ENCODE measurements around the gene ADAMTSL2.

ADAMTSL2 gene

GRCh38 chr9:133502112-133502511 lies 32.4 kb upstream of the ADAMTSL2 start:
- no peak for DNase-seq

GRCh38 chr9:133505186-133505830 lies 29.2 kb upstream of the ADAMTSL2 start:
- no peak for DNase-seq

- DNase-seq: peak; percentile 83
Observed at GRCh38 chr9:133505901-133506652, 28.4 kb upstream of the ADAMTSL2 start.

- DNase-seq: peak; percentile 78
Observed at GRCh38 chr9:133506653-133507038, 27.9 kb upstream of the ADAMTSL2 start.

- no peak for DNase-seq
Observed at GRCh38 chr9:133507246-133507965, 27.1 kb upstream of the ADAMTSL2 start.

- no peak for DNase-seq
Observed at GRCh38 chr9:133508046-133508445, 26.5 kb upstream of the ADAMTSL2 start.

GRCh38 chr9:133509179-133510083 lies 25.1 kb upstream of the ADAMTSL2 start:
- DNase-seq: peak; percentile 75

- peak; percentile 53 for DNase-seq
Observed at GRCh38 chr9:133510926-133511505, 23.5 kb upstream of the ADAMTSL2 start.

- DNase-seq: no peak
Observed at GRCh38 chr9:133511607-133512006, 22.9 kb upstream of the ADAMTSL2 start.

- DNase-seq: no peak
Observed at GRCh38 chr9:133512253-133513213, 22.0 kb upstream of the ADAMTSL2 start.

GRCh38 chr9:133513214-133514100 lies 21.0 kb upstream of the ADAMTSL2 start:
- no peak for DNase-seq

- DNase-seq: peak; percentile 78
Observed at GRCh38 chr9:133514460-133515239, 19.9 kb upstream of the ADAMTSL2 start.

GRCh38 chr9:133515240-133515610 lies 19.3 kb upstream of the ADAMTSL2 start:
- DNase-seq: no peak

GRCh38 chr9:133515615-133516255 lies 18.8 kb upstream of the ADAMTSL2 start:
- no peak for DNase-seq

- DNase-seq: no peak
Observed at GRCh38 chr9:133516256-133516960, 18.1 kb upstream of the ADAMTSL2 start.

- DNase-seq: no peak
Observed at GRCh38 chr9:133516961-133517350, 17.5 kb upstream of the ADAMTSL2 start.

GRCh38 chr9:133517711-133518110 lies 16.8 kb upstream of the ADAMTSL2 start:
- DNase-seq: no peak

GRCh38 chr9:133518200-133518599 lies 16.3 kb upstream of the ADAMTSL2 start:
- DNase-seq: no peak

Data from femur (tissue), 1 donor.